SU-DHL-6 (cell line): ENCODE measurements around the gene AANAT.

Source experiments
- H2AFZ ChIP-seq: fragments of 200-600 bp; sonication (generic); 2 replicates; pipeline ENCODE4 v1.6.1; 2014; ENCODE audit warnings: low read depth, mild to moderate bottlenecking, moderate library complexity, mixed read lengths, antibody characterized with exemption, low read length; ENCODE audit not compliant: severe bottlenecking
- H3F3A ChIP-seq: fragments of 200-600 bp; shearing (Covaris generic); 2 replicates; pipeline ENCODE4 v1.6.0; 2016; ENCODE audit warnings: antibody characterized with exemption, mild to moderate bottlenecking; ENCODE audit not compliant: insufficient read depth
- H3K27ac ChIP-seq: fragments of 200-600 bp; sonication (generic); 2 replicates; pipeline ENCODE4 v1.5.1; 2016; ENCODE audit warnings: low read depth, mild to moderate bottlenecking, low read length, moderate library complexity, mixed read lengths
- H3K27me3 ChIP-seq: fragments of 200-600 bp; sonication (generic), shearing (Covaris generic); 2 replicates; pipeline ENCODE4 v1.6.0; 2014; ENCODE audit warnings: mild to moderate bottlenecking, low read length
- H3K36me3 ChIP-seq: fragments of 200-600 bp; sonication (generic); 2 replicates; pipeline ENCODE4 v1.6.1; 2014; ENCODE audit warnings: mild to moderate bottlenecking, low read length, mixed read lengths
- H3K4me2 ChIP-seq: fragments of 300-600, 200-600 bp; shearing (Covaris generic), sonication (generic); 2 replicates; pipeline ENCODE4 v1.6.0; 2014; ENCODE audit warnings: low read length, low read depth, mild to moderate bottlenecking; ENCODE audit not compliant: poor library complexity, severe bottlenecking
- H3K4me3 ChIP-seq: fragments of 200-600 bp; sonication (generic); 2 replicates; pipeline ENCODE4 v1.5.1; 2014; ENCODE audit warnings: antibody characterized with exemption, low read length, mild to moderate bottlenecking, mixed read lengths; ENCODE audit not compliant: insufficient read depth, poor library complexity, severe bottlenecking
- H3K79me2 ChIP-seq: fragments of 200-600 bp; sonication (generic); 2 replicates; pipeline ENCODE4 v1.6.1; 2014; ENCODE audit warnings: mild to moderate bottlenecking, low read length, moderate library complexity; ENCODE audit not compliant: insufficient read depth
- H3K9ac ChIP-seq: fragments of 200-600 bp; sonication (generic); 2 replicates; pipeline ENCODE4 v1.7.0; 2014; ENCODE audit warnings: mild to moderate bottlenecking, low read length
- H3K9me2 ChIP-seq: fragments of 200-600 bp; sonication (generic); replicated peaks from 2 replicates; pipeline ENCODE4 v1.6.1; 2014; ENCODE audit warnings: low read length; ENCODE audit not compliant: insufficient read depth
- H3K9me3 ChIP-seq: fragments of 200-600 bp; sonication (generic); 2 replicates; pipeline ENCODE4 v1.6.1; 2014; ENCODE audit warnings: low read length, mixed read lengths; ENCODE audit not compliant: insufficient read depth
- H4K20me1 ChIP-seq: fragments of 200-600 bp; sonication (generic); 2 replicates; pipeline ENCODE4 v1.6.1; 2014; ENCODE audit warnings: low read depth, mild to moderate bottlenecking, antibody characterized with exemption, low read length, moderate library complexity, mixed read lengths
- EZH2phosphoT487 ChIP-seq: fragments of 200-600 bp; sonication (generic), shearing (Covaris generic); conservative IDR thresholded peaks from 2 replicates; pipeline ENCODE4 v1.6.1; 2018; ENCODE audit warnings: mild to moderate bottlenecking, antibody characterized with exemption, low read length, moderate library complexity, mixed read lengths
- TF ChIP-seq, protein P1 (sequence below): fragments of 200-600 bp; sonication (generic); IDR thresholded peaks from one replicate; pipeline ENCODE4 v1.5.1; 2017; ENCODE audit warnings: antibody characterized with exemption, mild to moderate bottlenecking, low read length, moderate library complexity; ENCODE audit not compliant: insufficient read depth, poor library complexity, severe bottlenecking

The AANAT gene

DNA sequence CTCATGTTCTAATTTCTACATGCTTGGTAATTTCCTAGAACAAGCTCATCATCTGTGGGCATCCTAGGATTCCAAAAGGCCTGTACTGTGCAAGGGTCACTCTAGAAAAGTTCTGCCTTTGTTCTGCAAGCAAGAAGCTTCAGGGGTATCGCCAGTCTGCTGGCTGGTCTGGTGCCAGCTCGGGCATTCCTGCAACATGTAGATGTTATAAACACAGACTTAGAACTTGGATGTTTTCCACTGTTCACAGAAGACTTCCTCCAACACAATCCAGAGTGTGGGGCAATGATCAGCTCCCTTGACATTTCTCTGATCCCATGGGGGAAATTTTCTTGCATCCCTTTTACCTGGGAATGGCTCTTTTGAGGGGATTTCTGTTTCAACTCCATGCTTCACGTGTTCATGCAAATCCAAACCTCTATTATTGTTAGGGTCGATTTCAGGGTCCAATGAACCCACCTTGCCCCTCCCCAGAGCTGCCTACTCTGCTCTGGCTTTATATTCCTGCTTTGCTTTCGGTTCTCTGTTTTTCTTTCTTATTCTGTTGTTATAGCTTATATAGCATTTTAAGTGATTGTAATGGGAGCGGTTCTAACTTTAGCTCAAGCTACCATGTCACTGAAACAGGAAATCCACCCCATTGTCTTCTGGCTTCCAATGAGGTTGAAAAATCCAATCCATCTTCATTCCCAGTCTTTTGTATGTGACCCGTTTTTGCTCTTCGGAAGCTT is 39.7 kb upstream of the AANAT start:
- Histone ChIP-seq H3K79me2 (no peaks in the 10 kb centered on the region; the same call in 1 of the 2 replicates), H3K27ac (peak overlapping the region; percentile 46; the same call in 1 of the 2 replicates), H3F3A (peaks cover 8% of the 10 kb centered on the region), H3K36me3 (no peaks in the 10 kb centered on the region), H3K9ac (no peak overlapping the region), H3K9me2 (no peaks in the 10 kb centered on the region), H3K27me3 (no peaks in the 10 kb centered on the region), H3K9me3 (no peaks in the 10 kb centered on the region), H3K4me3 (peak overlapping the region; percentile 8), H3K4me2 (peak overlapping the region; percentile 56), H4K20me1 (peaks cover 6% of the 10 kb centered on the region; the same call in 1 of the 2 replicates), H2AFZ (no peak overlapping the region)
- no peak for TF ChIP-seq EZH2phosphoT487
- TF ChIP-seq, protein P1, sequence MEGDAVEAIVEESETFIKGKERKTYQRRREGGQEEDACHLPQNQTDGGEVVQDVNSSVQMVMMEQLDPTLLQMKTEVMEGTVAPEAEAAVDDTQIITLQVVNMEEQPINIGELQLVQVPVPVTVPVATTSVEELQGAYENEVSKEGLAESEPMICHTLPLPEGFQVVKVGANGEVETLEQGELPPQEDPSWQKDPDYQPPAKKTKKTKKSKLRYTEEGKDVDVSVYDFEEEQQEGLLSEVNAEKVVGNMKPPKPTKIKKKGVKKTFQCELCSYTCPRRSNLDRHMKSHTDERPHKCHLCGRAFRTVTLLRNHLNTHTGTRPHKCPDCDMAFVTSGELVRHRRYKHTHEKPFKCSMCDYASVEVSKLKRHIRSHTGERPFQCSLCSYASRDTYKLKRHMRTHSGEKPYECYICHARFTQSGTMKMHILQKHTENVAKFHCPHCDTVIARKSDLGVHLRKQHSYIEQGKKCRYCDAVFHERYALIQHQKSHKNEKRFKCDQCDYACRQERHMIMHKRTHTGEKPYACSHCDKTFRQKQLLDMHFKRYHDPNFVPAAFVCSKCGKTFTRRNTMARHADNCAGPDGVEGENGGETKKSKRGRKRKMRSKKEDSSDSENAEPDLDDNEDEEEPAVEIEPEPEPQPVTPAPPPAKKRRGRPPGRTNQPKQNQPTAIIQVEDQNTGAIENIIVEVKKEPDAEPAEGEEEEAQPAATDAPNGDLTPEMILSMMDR: no peak

- no peak overlapping the region for H2AFZ ChIP-seq
- no peaks in the 10 kb centered on the region for H3K36me3 ChIP-seq
- H3K4me2 ChIP-seq: peak overlapping the region; percentile 56
- no peak for TF ChIP-seq EZH2phosphoT487
- TF ChIP-seq, protein P1: no peak
- H3K9ac ChIP-seq: no peak overlapping the region
- no peak overlapping the region for H3K4me3 ChIP-seq
- H4K20me1 ChIP-seq: peaks cover 6% of the 10 kb centered on the region; the same call in 1 of the 2 replicates
- no peaks in the 10 kb centered on the region for H3K27me3 ChIP-seq
- H3K9me3 ChIP-seq: no peaks in the 10 kb centered on the region
- no peaks in the 10 kb centered on the region; the same call in 1 of the 2 replicates for H3K79me2 ChIP-seq
- no peaks in the 10 kb centered on the region for H3K9me2 ChIP-seq
- peaks cover 8% of the 10 kb centered on the region for H3F3A ChIP-seq
- 0 out of 2 replicates have a peak overlapping the region, but pooled peaks have one; percentile 35 for H3K27ac ChIP-seq
These were observed 38.9 kb upstream of the AANAT start for GRCh38 chr17:76428511-76428910.

- no peaks in the 10 kb centered on the region; the same call in 1 of the 2 replicates for H3K79me2 ChIP-seq
- H3K9me3 ChIP-seq: no peaks in the 10 kb centered on the region
- H2AFZ ChIP-seq: no peak overlapping the region
- H3F3A ChIP-seq: peaks cover 8% of the 10 kb centered on the region
- TF ChIP-seq, protein P1: no peak
- no peak for TF ChIP-seq EZH2phosphoT487
- no peak overlapping the region for H3K9ac ChIP-seq
- no peak overlapping the region for H3K4me2 ChIP-seq
- H4K20me1 ChIP-seq: peaks cover 6% of the 10 kb centered on the region; the same call in 1 of the 2 replicates
- no peak overlapping the region for H3K4me3 ChIP-seq
- no peak overlapping the region for H3K27ac ChIP-seq
- H3K36me3 ChIP-seq: no peaks in the 10 kb centered on the region
- no peaks in the 10 kb centered on the region for H3K27me3 ChIP-seq
- H3K9me2 ChIP-seq: no peaks in the 10 kb centered on the region
These were observed 35.9 kb upstream of the AANAT start for GRCh38 chr17:76431509-76431908.
